SH-SY5Y (cell line): ENCODE data around the gene TMEM25.

Experiments
- GATA2 ChIP-seq: IDR thresholded peaks from 2 replicates; pipeline ENCODE4 v1.6.1; 2011; ENCODE audit warnings: mild to moderate bottlenecking, low read depth, low read length
- GATA3 ChIP-seq: IDR thresholded peaks from 2 replicates; pipeline ENCODE4 v1.6.1; 2011; ENCODE audit warnings: low read depth, mild to moderate bottlenecking, low read length, moderate library complexity

TMEM25 gene

GRCh38 chr11:118545533-118545932 is 14.5 kb downstream of the TMEM25 start:
- TF ChIP-seq GATA3 (no peak), GATA2 (no peak)

GRCh38 chr11:118547132-118547531 is 16.1 kb downstream of the TMEM25 start:
- TF ChIP-seq GATA3, result no peak

- TF ChIP-seq GATA3 (no peak), GATA2 (no peak)
Observed at GRCh38 chr11:118552341-118552740, 21.3 kb downstream of the TMEM25 start.

- TF ChIP-seq GATA3 (no peak), GATA2 (no peak)
Observed at GRCh38 chr11:118560806-118561205, 29.8 kb downstream of the TMEM25 start.

GRCh38 chr11:118565051-118565450 is 34.1 kb downstream of the TMEM25 start:
- TF ChIP-seq GATA3, result no peak

- TF ChIP-seq GATA2 (no peak), GATA3 (no peak)
Observed at GRCh38 chr11:118569670-118570069, 38.7 kb downstream of the TMEM25 start.

GRCh38 chr11:118570787-118571186 is 39.8 kb downstream of the TMEM25 start:
- TF ChIP-seq GATA2, result no peak
- TF ChIP-seq GATA3, result no peak

GRCh38 chr11:118572061-118572980 is 41.3 kb downstream of the TMEM25 start, which contains the start of gene ARCN1:
Gene ARCN1 (plus strand): TSS chr11:118572409. CDS start chr11:118572548, 139 bp downstream.
- TF ChIP-seq GATA3, result no peak
- TF ChIP-seq GATA2, result no peak

GRCh38 chr11:118572981-118573550 is 42.1 kb downstream of the TMEM25 start:
- no peak for TF ChIP-seq GATA2
- no peak for TF ChIP-seq GATA3

- TF ChIP-seq GATA3 (no peak), GATA2 (no peak)
Observed at GRCh38 chr11:118574636-118575035, 43.6 kb downstream of the TMEM25 start.

- TF ChIP-seq GATA3 (no peak), GATA2 (no peak)
Observed at GRCh38 chr11:118581057-118581456, 50.1 kb downstream of the TMEM25 start.
